Tibial nerve (tissue), 4 donors: ENCODE data around the gene ARHGAP35.

Source experiments
- EP300 ChIP-seq, 2 donors: sonication (generic); formaldehyde crosslinking; IDR thresholded peaks; one replicate each; pipeline ENCODE4 v1.6.1; 2017; ENCODE audit warnings: antibody characterized with exemption in 2 of 2, mild to moderate bottlenecking in 1 of 2
- TF ChIP-seq, protein P1 (sequence below), 5 experiments: fragments of 200-600 bp in 3 of 5; fragments of 450-650 bp in 2 of 5; sonication (generic) in 3 of 5; IDR thresholded peaks; one replicate each; pipeline ENCODE4 v1.5.1; 2016 to 2019; ENCODE audit warnings: antibody characterized with exemption in 5 of 5, mild to moderate bottlenecking in 3 of 5, moderate library complexity in 2 of 5

- TF ChIP-seq EP300 (IDR thresholded peaks at IDR 0.05): peak in 1 of 2 donors; percentile 53
- TF ChIP-seq, protein P1, sequence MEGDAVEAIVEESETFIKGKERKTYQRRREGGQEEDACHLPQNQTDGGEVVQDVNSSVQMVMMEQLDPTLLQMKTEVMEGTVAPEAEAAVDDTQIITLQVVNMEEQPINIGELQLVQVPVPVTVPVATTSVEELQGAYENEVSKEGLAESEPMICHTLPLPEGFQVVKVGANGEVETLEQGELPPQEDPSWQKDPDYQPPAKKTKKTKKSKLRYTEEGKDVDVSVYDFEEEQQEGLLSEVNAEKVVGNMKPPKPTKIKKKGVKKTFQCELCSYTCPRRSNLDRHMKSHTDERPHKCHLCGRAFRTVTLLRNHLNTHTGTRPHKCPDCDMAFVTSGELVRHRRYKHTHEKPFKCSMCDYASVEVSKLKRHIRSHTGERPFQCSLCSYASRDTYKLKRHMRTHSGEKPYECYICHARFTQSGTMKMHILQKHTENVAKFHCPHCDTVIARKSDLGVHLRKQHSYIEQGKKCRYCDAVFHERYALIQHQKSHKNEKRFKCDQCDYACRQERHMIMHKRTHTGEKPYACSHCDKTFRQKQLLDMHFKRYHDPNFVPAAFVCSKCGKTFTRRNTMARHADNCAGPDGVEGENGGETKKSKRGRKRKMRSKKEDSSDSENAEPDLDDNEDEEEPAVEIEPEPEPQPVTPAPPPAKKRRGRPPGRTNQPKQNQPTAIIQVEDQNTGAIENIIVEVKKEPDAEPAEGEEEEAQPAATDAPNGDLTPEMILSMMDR (IDR thresholded peaks at IDR 0.05): no peak
Observed at GRCh38 chr19:46907880-46908279, 47.1 kb downstream of the ARHGAP35 start.
